ENCODE data around the gene MRPS18A. TPM values are rescaled to one million over a fixed set of nuclear protein-coding genes. Genes with fewer than 3 reads are reported as not detected.
A peak's percentile ranks its signal among the peaks of the same experiment; 100 is the strongest.

The MRPS18A gene
- total and polyA plus RNA-seq, 9 of the 15 experiments (the other 6 are each of a cell fraction or from before 2014, with no cell fraction given), result 87.5 to 243 (median 125) TPM

- no peak for TF ChIP-seq ATF1 (CRISPR knock-in tag; IDR thresholded peaks at IDR 0.05)
- no peak for TF ChIP-seq ATF1 (tag; IDR thresholded peaks at IDR 0.05)
- no peak for TF ChIP-seq ATF2 (CRISPR knock-in tag; IDR thresholded peaks at IDR 0.05)
- no peak for TF ChIP-seq MYBL2 (IDR thresholded peaks at IDR 0.05; ENCODE audit: low read depth)
- TF ChIP-seq MYBL2 (CRISPR knock-in tag; IDR thresholded peaks at IDR 0.05; ENCODE audit: borderline replicate concordance), result no peak
- TF ChIP-seq ZNF589 (CRISPR knock-in tag; IDR thresholded peaks at IDR 0.05; ENCODE audit: low read depth), result no peak
- TF ChIP-seq ZNF175 (CRISPR knock-in tag; IDR thresholded peaks at IDR 0.05; ENCODE audit: low read depth), result no peak
- TF ChIP-seq GTF2F1 (IDR thresholded peaks at IDR 0.05; ENCODE audit: low read depth, low read length), result no peak
- no peak for TF ChIP-seq KLF1 (tag; IDR thresholded peaks at IDR 0.05)
- TF ChIP-seq TAF9B (IDR thresholded peaks at IDR 0.05; ENCODE audit: partially characterized antibody), result no peak
- 0 out of 2 replicates have a peak, but pooled peaks have one; percentile 28 for TF ChIP-seq ZNF57 (CRISPR knock-in tag; IDR thresholded peaks at IDR 0.05)
- TF ChIP-seq NFIX (CRISPR knock-in tag; IDR thresholded peaks at IDR 0.05; ENCODE audit: low read depth), result no peak
- TF ChIP-seq BACH1 (tag; IDR thresholded peaks at IDR 0.05), result no peak
- TF ChIP-seq CCAR2 (IDR thresholded peaks at IDR 0.05; ENCODE audit: low read depth, low read length), result no peak
- 0 out of 2 replicates have a peak, but pooled peaks have one; percentile 60 for TF ChIP-seq E2F5 (CRISPR knock-in tag; IDR thresholded peaks at IDR 0.05)
- TF ChIP-seq ERF (CRISPR knock-in tag; IDR thresholded peaks at IDR 0.05), result peak; percentile 87
- TF ChIP-seq DMBX1 (CRISPR knock-in tag; IDR thresholded peaks at IDR 0.05; ENCODE audit: borderline replicate concordance), result 0 out of 2 replicates have a peak, but pooled peaks have one; percentile 25
- no peak for TF ChIP-seq LARP7 (IDR thresholded peaks at IDR 0.05)
- TF ChIP-seq HOXB6 (CRISPR knock-in tag; IDR thresholded peaks at IDR 0.05; ENCODE audit: borderline replicate concordance), result no peak
- TF ChIP-seq XRCC3 (IDR thresholded peaks at IDR 0.05), result no peak
- no peak for TF ChIP-seq TRIM24 (IDR thresholded peaks at IDR 0.05)
- TF ChIP-seq FUS (optimal IDR thresholded peaks at IDR 0.05; ENCODE audit: low read depth, low read length), result no peak
- TF ChIP-seq SREBF1 (IDR thresholded peaks at IDR 0.05; ENCODE audit: borderline replicate concordance, low read depth, low read length), result no peak
- TF ChIP-seq EP300 (IDR thresholded peaks at IDR 0.05; ENCODE audit: low read length), result no peak
- no peak for TF ChIP-seq CREB3 (tag; conservative IDR thresholded peaks at IDR 0.05; ENCODE audit: low read depth)
- no peak for TF ChIP-seq RBFOX2 (IDR thresholded peaks at IDR 0.05; ENCODE audit: low read depth, low read length)
- no peak for TF ChIP-seq SAFB (IDR thresholded peaks at IDR 0.05; ENCODE audit: borderline replicate concordance, low read depth, low read length)
- TF ChIP-seq NFE2L1 (tag; IDR thresholded peaks at IDR 0.05; ENCODE audit: borderline replicate concordance, low read depth), result no peak
These were observed 20.1 kb downstream of the MRPS18A start (continued) for GRCh38 chr6:43667245-43668150.
